LNCaP clone FGC (cell line): Measurements from ENCODE around the gene BACH2.

ENCODE experiments used
- DNase-seq: peaks from one replicate; pipeline ENCODE4 v3.0.0-alpha.2; 2011; ENCODE audit warnings: low read depth
- H3K4me3 ChIP-seq: 2 replicates; pipeline ENCODE4 v1.5.1; 2011; ENCODE audit warnings: mild to moderate bottlenecking, low read depth, low read length, control low read depth
- CTCF ChIP-seq: IDR thresholded peaks from 2 replicates; pipeline ENCODE4 v1.5.1; 2012; ENCODE audit warnings: mild to moderate bottlenecking; ENCODE audit not compliant: control insufficient read depth, insufficient read depth; ENCODE audit errors: extremely low read depth

The BACH2 gene

GRCh38 chr6:90294614-90294988 is 2.0 kb downstream of the BACH2 start:
- no peak for DNase-seq
- H3K4me3 ChIP-seq: no peak overlapping the region
- TF ChIP-seq CTCF: no peak

- H3K4me3 ChIP-seq: no peak overlapping the region
- no peak for TF ChIP-seq CTCF
- no peak for DNase-seq
These were observed 2.6 kb downstream of the BACH2 start for GRCh38 chr6:90294008-90294511.

- no peak overlapping the region for H3K4me3 ChIP-seq
- DNase-seq: no peak
- TF ChIP-seq CTCF: no peak
These were observed 3.2 kb downstream of the BACH2 start for GRCh38 chr6:90293319-90293953.

- no peak overlapping the region for H3K4me3 ChIP-seq
- no peak for TF ChIP-seq CTCF
- no peak for DNase-seq
These were observed 5.1 kb downstream of the BACH2 start for GRCh38 chr6:90291565-90291964.

GRCh38 chr6:90290811-90291420 is 5.7 kb downstream of the BACH2 start:
- H3K4me3 ChIP-seq: no peak overlapping the region
- TF ChIP-seq CTCF: no peak
- DNase-seq: no peak

- no peak overlapping the region for H3K4me3 ChIP-seq
- DNase-seq: no peak
- no peak for TF ChIP-seq CTCF
These were observed 6.7 kb downstream of the BACH2 start for GRCh38 chr6:90289902-90290301.

- no peak for TF ChIP-seq CTCF
- DNase-seq: no peak
- no peak overlapping the region for H3K4me3 ChIP-seq
These were observed 8.2 kb downstream of the BACH2 start for GRCh38 chr6:90288404-90288803.
